ENCODE results near the gene TYRO3. TPM values are rescaled to one million over a fixed set of nuclear protein-coding genes. Genes with fewer than 3 reads are reported as not detected.
A peak's percentile ranks its signal among the peaks of the same experiment; 100 is the strongest.

TYRO3 gene
- polyA plus RNA-seq, 3 donors, result 0.09 to 0.12 TPM; not detected in 1

DNA sequence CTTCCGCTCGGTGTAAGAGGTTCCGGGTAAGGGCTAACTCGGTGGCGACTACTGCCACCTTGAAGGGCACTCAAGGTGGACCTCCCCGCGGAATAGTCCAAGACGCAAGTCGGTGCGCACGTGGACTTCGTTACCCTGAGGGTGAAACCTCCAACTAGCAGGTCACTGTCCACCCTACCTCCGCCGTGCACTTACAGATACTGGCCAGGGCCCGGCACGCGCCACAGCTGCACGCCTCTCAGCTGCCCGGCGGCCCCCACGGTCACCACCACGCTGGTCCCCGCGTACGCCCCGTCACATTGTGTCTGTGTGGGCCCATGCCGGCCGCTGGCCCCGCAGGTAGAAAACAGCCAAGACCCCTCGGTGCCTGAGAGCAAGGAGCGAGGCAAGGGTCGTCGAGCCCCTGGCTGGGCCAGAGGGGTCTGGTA is 46.5 kb upstream of the TYRO3 start:
- H3K9me3 Mint-ChIP-seq, result peaks cover 0 to 12% (median 9%) of the 10 kb centered on the region in 7 donors
- Histone ChIP-seq H3K4me3 (replicated peaks in 1 of 3; ENCODE audit: low read depth in 2 of 3, low read length in 3 of 3) (peak overlapping the region; percentile 36 to 77 (median 36)), H3K9me3 (replicated peaks in 1 of 2; ENCODE audit: control insufficient read depth in 1 of 2, insufficient read depth in 1 of 2, low read length in 2 of 2) (peaks cover 0 to 14% of the 10 kb centered on the region in 2 donors), H3K79me2 (ENCODE audit: insufficient read depth, low read length) (no peaks in the 10 kb centered on the region), H3K27me3 (ENCODE audit: control insufficient read depth in 2 of 2, insufficient read depth in 2 of 2, low read length in 2 of 2) (peaks cover 17 to 51% of the 10 kb centered on the region in 2 donors), H3K4me1 (ENCODE audit: control insufficient read depth in 1 of 2, insufficient read depth in 2 of 2, low read length in 2 of 2) (peaks cover 23 to 29% of the 10 kb centered on the region in 2 donors), H2AFZ (ENCODE audit: insufficient read depth, low read depth, low read length, poor library complexity, severe bottlenecking) (peak overlapping the region; percentile 81), H3K9ac (ENCODE audit: insufficient read depth, low read length, poor library complexity, severe bottlenecking) (peak overlapping the region; percentile 52), H4K20me1 (ENCODE audit: insufficient read depth, low read length) (no peaks in the 10 kb centered on the region), H3K27ac (ENCODE audit: low read depth in 1 of 2, low read length in 2 of 2) (no peak overlapping the region), H3K36me3 (replicated peaks in 1 of 2; ENCODE audit: control insufficient read depth in 1 of 2, insufficient read depth in 2 of 2, low read length in 2 of 2) (peaks cover 2 to 7% of the 10 kb centered on the region in 2 donors), H3K4me2 (replicated peaks; ENCODE audit: extremely low read depth, low read length, poor library complexity, severe bottlenecking) (peak overlapping the region; percentile 83)
- WGBS (ENCODE audit: insufficient coverage), result 9% methylated on average over 33 of the region's 33 CpGs
- no peak for DNase-seq
- peak overlapping the region; percentile 84 to 96 for H3K4me3 Mint-ChIP-seq
- intact Hi-C loops (cut with micrococcal nuclease), result no loop called here
- peak overlapping the region in 2 of 7 donors; percentile 19 to 38 for H3K27ac Mint-ChIP-seq
- H3K36me3 Mint-ChIP-seq, result peaks cover 12 to 19% of the 10 kb centered on the region in 2 donors
- TF ChIP-seq, protein P1, sequence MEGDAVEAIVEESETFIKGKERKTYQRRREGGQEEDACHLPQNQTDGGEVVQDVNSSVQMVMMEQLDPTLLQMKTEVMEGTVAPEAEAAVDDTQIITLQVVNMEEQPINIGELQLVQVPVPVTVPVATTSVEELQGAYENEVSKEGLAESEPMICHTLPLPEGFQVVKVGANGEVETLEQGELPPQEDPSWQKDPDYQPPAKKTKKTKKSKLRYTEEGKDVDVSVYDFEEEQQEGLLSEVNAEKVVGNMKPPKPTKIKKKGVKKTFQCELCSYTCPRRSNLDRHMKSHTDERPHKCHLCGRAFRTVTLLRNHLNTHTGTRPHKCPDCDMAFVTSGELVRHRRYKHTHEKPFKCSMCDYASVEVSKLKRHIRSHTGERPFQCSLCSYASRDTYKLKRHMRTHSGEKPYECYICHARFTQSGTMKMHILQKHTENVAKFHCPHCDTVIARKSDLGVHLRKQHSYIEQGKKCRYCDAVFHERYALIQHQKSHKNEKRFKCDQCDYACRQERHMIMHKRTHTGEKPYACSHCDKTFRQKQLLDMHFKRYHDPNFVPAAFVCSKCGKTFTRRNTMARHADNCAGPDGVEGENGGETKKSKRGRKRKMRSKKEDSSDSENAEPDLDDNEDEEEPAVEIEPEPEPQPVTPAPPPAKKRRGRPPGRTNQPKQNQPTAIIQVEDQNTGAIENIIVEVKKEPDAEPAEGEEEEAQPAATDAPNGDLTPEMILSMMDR (IDR thresholded peaks at IDR 0.05), result no peak
- peaks cover 43 to 51% (median 48%) of the 10 kb centered on the region in 3 donors for H3K27me3 Mint-ChIP-seq (ENCODE audit: low read depth in 3 of 3)
- H3K4me1 Mint-ChIP-seq, result peaks cover 24% of the 10 kb centered on the region

DNA sequence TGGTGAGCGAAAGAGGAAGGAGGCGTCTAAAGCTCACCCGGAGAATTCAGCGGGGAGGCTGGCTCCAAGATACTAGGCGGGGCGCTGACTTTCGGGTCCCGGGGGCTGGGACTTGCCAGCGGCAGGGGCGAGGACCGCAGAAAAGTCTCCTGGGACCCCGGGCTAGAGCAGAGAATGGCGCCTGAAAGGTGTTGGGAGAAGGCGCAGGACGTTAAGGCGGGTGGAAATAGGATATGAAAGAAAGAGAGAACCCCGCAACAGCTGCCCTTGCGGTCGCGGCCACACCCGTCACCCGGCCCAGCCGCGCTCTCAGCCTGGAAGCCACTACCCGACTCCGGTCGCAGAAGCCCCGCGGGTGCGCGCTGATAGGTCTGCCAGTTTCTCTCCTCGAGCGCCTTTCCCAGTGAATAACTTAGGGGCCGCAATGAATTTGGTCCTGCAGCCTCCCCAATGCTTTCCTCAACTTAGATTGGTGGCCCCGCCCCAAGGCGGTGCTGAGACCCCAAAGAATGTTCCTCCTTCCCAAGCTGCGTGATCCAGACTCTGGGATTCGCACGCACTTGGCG is 46.0 kb upstream of the TYRO3 start:
- Histone ChIP-seq H3K27me3 (ENCODE audit: control insufficient read depth in 2 of 2, insufficient read depth in 2 of 2, low read length in 2 of 2) (peaks cover 17 to 51% of the 10 kb centered on the region in 2 donors), H3K79me2 (ENCODE audit: insufficient read depth, low read length) (no peaks in the 10 kb centered on the region), H3K4me3 (replicated peaks in 1 of 3; ENCODE audit: low read depth in 2 of 3, low read length in 3 of 3) (peak overlapping the region; percentile 36 to 77 (median 36)), H3K36me3 (replicated peaks in 1 of 2; ENCODE audit: control insufficient read depth in 1 of 2, insufficient read depth in 2 of 2, low read length in 2 of 2) (peaks cover 6 to 12% of the 10 kb centered on the region in 2 donors), H3K4me1 (ENCODE audit: control insufficient read depth in 1 of 2, insufficient read depth in 2 of 2, low read length in 2 of 2) (peaks cover 23 to 29% of the 10 kb centered on the region in 2 donors), H4K20me1 (ENCODE audit: insufficient read depth, low read length) (no peaks in the 10 kb centered on the region), H2AFZ (ENCODE audit: insufficient read depth, low read depth, low read length, poor library complexity, severe bottlenecking) (peak overlapping the region; percentile 81), H3K27ac (ENCODE audit: low read depth in 1 of 2, low read length in 2 of 2) (no peak overlapping the region), H3K4me2 (replicated peaks; ENCODE audit: extremely low read depth, low read length, poor library complexity, severe bottlenecking) (peak overlapping the region; percentile 83), H3K9ac (ENCODE audit: insufficient read depth, low read length, poor library complexity, severe bottlenecking) (peak overlapping the region; percentile 52), H3K9me3 (replicated peaks in 1 of 2; ENCODE audit: control insufficient read depth in 1 of 2, insufficient read depth in 1 of 2, low read length in 2 of 2) (peaks cover 0 to 14% of the 10 kb centered on the region in 2 donors)
- DNase-seq, result peak in 2 of 3 donors; percentile 28 to 40
- TF ChIP-seq, protein P1 (IDR thresholded peaks at IDR 0.05), result no peak
- under 1% methylated on average over 39 of the region's 40 CpGs for WGBS (ENCODE audit: insufficient coverage)
- Mint-ChIP-seq H3K27ac (peak overlapping the region in 2 of 7 donors; percentile 20 to 55), H3K27me3 (ENCODE audit: low read depth in 3 of 3) (peaks cover 43 to 51% (median 48%) of the 10 kb centered on the region in 3 donors), H3K9me3 (peaks cover 0 to 12% (median 9%) of the 10 kb centered on the region in 7 donors), H3K4me3 (peak overlapping the region; percentile 84 to 96), H3K4me1 (peaks cover 24% of the 10 kb centered on the region), H3K36me3 (peaks cover 17 to 24% of the 10 kb centered on the region in 2 donors)
- intact Hi-C loops (cut with micrococcal nuclease), result no loop called here

All from CD14-positive monocyte (primary cell).